Stomach (tissue), 9 donors: Measurements from ENCODE around the gene FGF18. TPM values are rescaled to one million over a fixed set of nuclear protein-coding genes. Genes with fewer than 3 reads are reported as not detected.
A peak's percentile ranks its signal among the peaks of the same experiment; 100 is the strongest.

Source experiments
- DNase-seq, 2 donors: peaks; one replicate each; pipeline versions ENCODE4 v3.0.0 to v3.0.0-alpha.2; 2013 to 2019
- H3K27ac ChIP-seq, 5 donors: fragments of 200-600 bp in 4 of 5; sonication (generic) in 4 of 5; one replicate each; pipeline ENCODE4 v1.5.1; 2013 to 2019; ENCODE audit warnings: mild to moderate bottlenecking in 1 of 5, moderate library complexity in 1 of 5
- H3K27me3 ChIP-seq, 3 donors: fragments of 200-600 bp; sonication (generic); one replicate each; pipeline ENCODE4 v1.5.1; 2017 to 2019; ENCODE audit warnings: mixed run types in 1 of 3
- H3K36me3 ChIP-seq, 4 donors: fragments of 200-600 bp; sonication (generic); 1 replicate in 3 of 4; 2 replicates in 1 of 4; pipeline ENCODE4 v1.5.1; 2016 to 2019
- H3K4me1 ChIP-seq, 4 donors: fragments of 200-600 bp; sonication (generic); one replicate each; pipeline ENCODE4 v1.5.1; 2016 to 2019
- H3K4me3 ChIP-seq, 4 donors: fragments of 200-600 bp; sonication (generic) in 3 of 4; one replicate each; pipeline ENCODE4 v1.5.1; 2016 to 2019; ENCODE audit warnings: mild to moderate bottlenecking in 1 of 4
- H3K9me3 ChIP-seq, 4 donors: fragments of 200-600 bp; sonication (generic); one replicate each; pipeline ENCODE4 v1.5.1; 2016 to 2019
- CTCF ChIP-seq, 7 experiments: fragments of 450-650 bp in 4 of 7; fragments of 200-600 bp in 3 of 7; sonication (generic) in 3 of 7; IDR thresholded peaks; one replicate each; pipeline ENCODE4 v1.5.1; 2016 to 2019; ENCODE audit warnings: antibody characterized with exemption in 7 of 7, control low read depth in 2 of 7, mild to moderate bottlenecking in 1 of 7
- EP300 ChIP-seq: sonication (generic); formaldehyde crosslinking; IDR thresholded peaks from one replicate; pipeline ENCODE4 v1.6.1; 2017; ENCODE audit warnings: antibody characterized with exemption
- POLR2A ChIP-seq, 4 donors: fragments of 450-650 bp; IDR thresholded peaks; one replicate each; pipeline ENCODE4 v1.6.1; 2016; ENCODE audit warnings: antibody characterized with exemption in 4 of 4, control low read depth in 2 of 4, mild to moderate bottlenecking in 1 of 4, moderate library complexity in 1 of 4
- POLR2AphosphoS5 ChIP-seq, 3 donors: sonication (generic); formaldehyde crosslinking; IDR thresholded peaks; one replicate each; pipeline ENCODE4 v1.6.1; 2016; ENCODE audit warnings: antibody characterized with exemption in 3 of 3
- WGBS, 5 donors: extraction: QIAGEN DNeasy Blood & Tissue Kit in 3 of 5; methylation state at CpG; one replicate each; pipeline versions ENCODE4 v1.1.5 to v1.1.7; 2013 to 2018; 5-methylcytosine and 5-hydroxymethylcytosine counted together
- intact Hi-C: fragments of 100-400 bp; cut with DNase I; formaldehyde crosslinking; loops from one replicate; pipeline ENCODE4 v1.15.1; 2023; ENCODE audit warnings: low total_unique reads
- polyA plus RNA-seq, 3 donors: library from polyadenylated mRNA; stranded (reverse); fragments of 200-250 nt; gene quantifications; one replicate each; pipeline ENCODE4 v1.2.3, GENCODE V29; 2013
- total RNA-seq, 5 donors: library from RNA; depleted of rRNA; stranded (reverse); fragments of >200 nt; gene quantifications; one replicate each; pipeline versions ENCODE4 v1.1.0 to v1.2.3, GENCODE V29; 2014 to 2016
- donor health status: healthy with polysubstance abuse.
- donor health status: Bipolar disorder and iron deficiency.
- donor health status: healthy.

FGF18 gene
- total and polyA plus RNA-seq, 8 donors = 0.37 to 7.1 (median 0.46) TPM; not detected in 3

DNA sequence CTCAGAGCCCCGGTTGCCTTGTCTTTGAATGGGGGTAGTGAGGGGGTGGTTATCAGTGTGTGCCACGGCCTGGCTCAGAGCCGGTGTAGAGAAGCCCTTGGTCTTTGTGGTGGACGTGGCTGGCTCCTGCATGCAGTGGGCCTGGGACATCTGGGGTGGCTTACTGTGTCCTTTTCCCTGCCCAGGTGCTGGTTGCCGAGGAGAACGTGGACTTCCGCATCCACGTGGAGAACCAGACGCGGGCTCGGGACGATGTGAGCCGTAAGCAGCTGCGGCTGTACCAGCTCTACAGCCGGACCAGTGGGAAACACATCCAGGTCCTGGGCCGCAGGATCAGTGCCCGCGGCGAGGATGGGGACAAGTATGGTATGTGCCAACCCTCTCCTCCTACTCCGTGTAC lies 16.5 kb downstream of the FGF18 start:
- Histone ChIP-seq H3K27me3 (no peaks in the 10 kb centered on the region), H3K4me3 (no peak overlapping the region), H3K27ac (no peak overlapping the region), H3K9me3 (no peaks in the 10 kb centered on the region), H3K36me3 (no peaks in the 10 kb centered on the region), H3K4me1 (peaks cover 11 to 17% (median 13%) of the 10 kb centered on the region in 4 donors)
- WGBS, 5 donors = 92 to 95% (median 94%) methylated on average over 7 to 20 of the region's 20 CpGs
- no peak for DNase-seq
- intact Hi-C loops = no loop called here
- TF ChIP-seq CTCF (IDR thresholded peaks at IDR 0.05) = no peak
- TF ChIP-seq EP300 = no peak
- no peak for TF ChIP-seq POLR2A (IDR thresholded peaks at IDR 0.05)
- TF ChIP-seq POLR2AphosphoS5 (IDR thresholded peaks at IDR 0.05) = no peak

GRCh38 chr5:171436804-171437285 lies 17.4 kb downstream of the FGF18 start:
- peak; percentile 43 to 82 for DNase-seq
- Histone ChIP-seq H3K27me3 (no peaks in the 10 kb centered on the region), H3K4me1 (peaks cover 11 to 17% (median 13%) of the 10 kb centered on the region in 4 donors), H3K27ac (peak overlapping the region in 4 of 5 donors; percentile 4 to 73 (median 25)), H3K4me3 (no peak overlapping the region), H3K9me3 (no peaks in the 10 kb centered on the region), H3K36me3 (no peaks in the 10 kb centered on the region)
- WGBS, 5 donors = 37 to 57% (median 45%) methylated on average over 11 to 13 of the region's 13 CpGs
- no peak for TF ChIP-seq CTCF (IDR thresholded peaks at IDR 0.05)
- no peak for TF ChIP-seq EP300
- no peak for TF ChIP-seq POLR2A (IDR thresholded peaks at IDR 0.05)
- TF ChIP-seq POLR2AphosphoS5 (IDR thresholded peaks at IDR 0.05) = no peak
- intact Hi-C loops = no loop called here

DNA sequence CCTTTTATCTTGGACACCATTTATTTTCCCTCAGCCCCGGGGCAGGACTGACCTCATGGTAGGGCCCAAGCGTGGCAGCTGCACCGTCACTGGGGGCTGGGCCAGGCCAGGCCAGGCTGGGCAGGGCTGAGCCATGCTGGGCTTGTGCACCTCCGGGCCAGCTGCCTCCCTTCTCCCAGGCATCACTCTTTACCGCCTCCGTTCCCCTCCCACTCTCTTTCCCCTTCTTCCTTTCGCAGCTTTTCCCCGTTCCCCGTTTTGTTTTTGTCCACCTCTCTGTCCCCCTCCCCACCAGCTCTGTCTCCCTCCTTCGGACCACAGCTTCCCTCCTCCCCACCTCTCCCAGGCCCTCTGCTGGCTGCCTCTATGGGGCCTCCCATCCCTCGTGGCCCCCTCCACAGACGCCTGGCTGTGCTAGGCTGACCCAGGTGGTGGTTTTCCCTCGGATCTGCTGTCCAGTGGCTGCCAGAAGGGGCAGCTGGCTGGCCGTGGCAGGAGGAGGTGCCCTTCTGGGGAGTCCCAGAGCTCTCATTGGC lies 17.9 kb downstream of the FGF18 start:
- peak; percentile 36 to 72 for DNase-seq
- Histone ChIP-seq H3K4me1 (peaks cover 11 to 17% (median 13%) of the 10 kb centered on the region in 4 donors), H3K27ac (peak overlapping the region in 4 of 5 donors; percentile 4 to 73 (median 25)), H3K27me3 (no peaks in the 10 kb centered on the region), H3K36me3 (no peaks in the 10 kb centered on the region), H3K9me3 (no peaks in the 10 kb centered on the region), H3K4me3 (no peak overlapping the region)
- intact Hi-C loops = no loop called here
- no peak for TF ChIP-seq POLR2A (IDR thresholded peaks at IDR 0.05)
- TF ChIP-seq POLR2AphosphoS5 (IDR thresholded peaks at IDR 0.05) = no peak
- no peak for TF ChIP-seq CTCF (IDR thresholded peaks at IDR 0.05)
- no peak for TF ChIP-seq EP300
- WGBS, 5 donors = 30 to 54% (median 37%) methylated on average over 11 to 14 of the region's 14 CpGs

GRCh38 chr5:171438738-171439137 lies 19.3 kb downstream of the FGF18 start:
- WGBS, 5 donors = 74 to 83% (median 77%) methylated on average over 4 of the region's 4 CpGs
- no peak overlapping the region for H3K27ac ChIP-seq
- TF ChIP-seq EP300 (no peak), POLR2A (IDR thresholded peaks at IDR 0.05) (no peak), CTCF (IDR thresholded peaks at IDR 0.05) (no peak), POLR2AphosphoS5 (IDR thresholded peaks at IDR 0.05) (no peak)
- no peak for DNase-seq
- no peaks in the 10 kb centered on the region for H3K27me3 ChIP-seq
- H3K9me3 ChIP-seq = no peaks in the 10 kb centered on the region
- intact Hi-C loops = no loop called here
- H3K4me3 ChIP-seq = no peak overlapping the region
- no peaks in the 10 kb centered on the region for H3K36me3 ChIP-seq
- H3K4me1 ChIP-seq = peaks cover 11 to 17% (median 13%) of the 10 kb centered on the region in 4 donors
